NOMO-1 treated with dmso at 0.1 percent for 144 hours (cell line): ENCODE results near the gene RPS4Y1.

Source experiments
- DNase-seq: peaks from one replicate; lab custom pipeline; 2025; ENCODE audit not compliant: unreplicated experiment; lab: John Stamatoyannopoulos, UW

Gene RPS4Y1

GRCh38 chrY:2874211-2874610, 32.8 kb downstream of the RPS4Y1 start:
- DNase-seq, result no peak

- no peak for DNase-seq
These were observed 42.2 kb downstream of the RPS4Y1 start for GRCh38 chrY:2883561-2883960.

- DNase-seq, result no peak
These were observed 44.5 kb downstream of the RPS4Y1 start for GRCh38 chrY:2885880-2886279.

- no peak for DNase-seq
These were observed 46.0 kb downstream of the RPS4Y1 start for GRCh38 chrY:2887386-2887785.

- no peak for DNase-seq
These were observed 46.6 kb downstream of the RPS4Y1 start for GRCh38 chrY:2887955-2888354.

GRCh38 chrY:2893471-2893870, 52.1 kb downstream of the RPS4Y1 start:
- no peak for DNase-seq

GRCh38 chrY:2896050-2896449, 54.6 kb downstream of the RPS4Y1 start:
- DNase-seq, result no peak

- no peak for DNase-seq
These were observed 66.0 kb downstream of the RPS4Y1 start for GRCh38 chrY:2907356-2907755.

DNA sequence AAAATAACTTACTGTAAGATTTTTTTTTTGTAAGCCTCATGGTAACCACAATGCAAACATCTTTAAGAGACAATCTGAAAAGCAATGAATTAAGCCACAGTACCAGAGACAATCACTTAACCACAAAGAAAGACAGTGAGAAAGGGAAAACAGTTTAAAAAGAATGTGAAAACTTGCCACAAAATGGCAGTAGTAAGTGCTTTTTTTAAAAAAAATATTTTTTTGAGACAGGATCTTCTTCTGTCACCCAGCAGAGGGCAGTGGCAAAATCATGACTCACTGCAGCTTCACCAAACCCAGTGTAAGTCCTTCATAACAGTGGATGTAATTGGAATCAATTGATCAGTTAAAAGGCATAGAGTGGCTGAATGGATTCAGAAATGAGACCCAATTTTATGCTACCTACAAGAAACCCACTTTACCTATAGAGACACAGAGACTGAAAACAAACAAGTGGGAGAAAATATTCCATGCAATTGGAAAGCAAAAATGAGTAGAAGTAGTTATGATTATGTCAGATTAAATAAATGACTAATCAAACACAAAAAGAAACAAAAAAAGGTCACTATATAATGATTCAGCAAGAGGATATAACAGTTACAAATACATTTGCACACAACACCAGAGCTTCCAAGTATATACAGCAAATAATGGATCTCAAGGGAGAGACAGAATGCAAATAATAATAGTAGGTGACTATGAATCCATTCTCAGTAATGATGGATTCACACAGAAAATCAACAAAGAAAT, 71.8 kb downstream of the RPS4Y1 start:
- no peak for DNase-seq
